Keratinocyte (primary cell): ENCODE data around the gene TXNDC12. TPM values are rescaled to one million over a fixed set of nuclear protein-coding genes. Genes with fewer than 3 reads are reported as not detected.

Experiments
- DNase-seq: peaks from one replicate; pipeline ENCODE4 v3.0.0-alpha.2; 2011; ENCODE audit warnings: low read depth, missing footprints, low spot score
- FAIRE-seq: peaks from 2 replicates; lab custom pipeline; 2011; peaks lifted over from hg19 to GRCh38; lab: Jason Lieb, UNC
- H2AFZ ChIP-seq: 2 replicates; pipeline ENCODE4 v1.6.0; 2012; ENCODE audit warnings: low read length, control low read depth, inconsistent platforms; ENCODE audit not compliant: control insufficient read depth
- H3K27ac ChIP-seq: 2 replicates; pipeline ENCODE4 v1.5.1; 2011; ENCODE audit warnings: low read length; ENCODE audit not compliant: control insufficient read depth, insufficient read depth
- H3K27me3 ChIP-seq: 3 replicates; pipeline ENCODE4 v1.6.0; 2011; ENCODE audit warnings: low read length; ENCODE audit not compliant: control insufficient read depth, insufficient read depth; ENCODE audit errors: extremely low read depth
- H3K36me3 ChIP-seq, 2 experiments: 2 replicates in 1 of 2; 3 replicates in 1 of 2; pipeline ENCODE4 v1.5.1; 2011; ENCODE audit warnings: low read length in 2 of 2, mild to moderate bottlenecking in 1 of 2; ENCODE audit not compliant: control insufficient read depth in 2 of 2, insufficient read depth in 2 of 2; ENCODE audit errors: extremely low read depth in 1 of 2
- H3K4me1 ChIP-seq: 3 replicates; pipeline ENCODE4 v1.5.1; 2011; ENCODE audit warnings: low read length; ENCODE audit not compliant: control insufficient read depth, insufficient read depth; ENCODE audit errors: extremely low read depth
- H3K4me2 ChIP-seq: 3 replicates; pipeline ENCODE4 v1.6.0; 2011; ENCODE audit warnings: low read depth, low read length; ENCODE audit not compliant: control insufficient read depth, insufficient read depth; ENCODE audit errors: extremely low read depth
- H3K4me3 ChIP-seq, 3 experiments: fragments of 200-600 bp in 1 of 3; sonication (generic) in 1 of 3; 2 replicates in 2 of 3; 3 replicates in 1 of 3; pipeline ENCODE4 v1.5.1; 2011 to 2016; ENCODE audit warnings: low read length in 3 of 3, mild to moderate bottlenecking in 3 of 3, control low read depth in 2 of 3, inconsistent platforms in 1 of 3, low read depth in 1 of 3, mixed read lengths in 1 of 3, mixed run types in 1 of 3, moderate library complexity in 1 of 3; ENCODE audit not compliant: control insufficient read depth in 2 of 3, insufficient read depth in 2 of 3; ENCODE audit errors: extremely low read depth in 1 of 3
- H3K79me2 ChIP-seq: 2 replicates; pipeline ENCODE4 v1.6.0; 2012; ENCODE audit warnings: low read length; ENCODE audit not compliant: control insufficient read depth, insufficient read depth
- H3K9ac ChIP-seq: 3 replicates; pipeline ENCODE4 v1.6.0; 2011; ENCODE audit warnings: low read length; ENCODE audit not compliant: control insufficient read depth, insufficient read depth; ENCODE audit errors: extremely low read depth
- H3K9me1 ChIP-seq: 3 replicates; pipeline ENCODE4 v1.6.0; 2011; ENCODE audit warnings: low read length; ENCODE audit not compliant: control insufficient read depth, insufficient read depth; ENCODE audit errors: extremely low read depth
- H3K9me3 ChIP-seq: 2 replicates; pipeline ENCODE4 v1.5.1; 2012; ENCODE audit warnings: low read depth, low read length; ENCODE audit not compliant: control insufficient read depth
- H4K20me1 ChIP-seq: 3 replicates; pipeline ENCODE4 v1.6.0; 2011; ENCODE audit warnings: low read length; ENCODE audit not compliant: control insufficient read depth, insufficient read depth; ENCODE audit errors: extremely low read depth
- CTCF ChIP-seq, 3 experiments: IDR thresholded peaks in 1 of 3; conservative IDR thresholded peaks in 1 of 3; optimal IDR thresholded peaks in 1 of 3; 2 replicates in 2 of 3; 3 replicates in 1 of 3; pipeline versions ENCODE3 to v1.5.1; 2011; ENCODE audit warnings: low read length in 3 of 3, mild to moderate bottlenecking in 3 of 3, moderate library complexity in 2 of 3, control low read depth in 1 of 3, inconsistent platforms in 1 of 3; ENCODE audit not compliant: insufficient read depth in 2 of 3; ENCODE audit errors: extremely low read depth in 1 of 3
- EZH2 ChIP-seq: IDR thresholded peaks from one replicate; pipeline ENCODE4 v1.6.1; 2012; ENCODE audit warnings: inconsistent platforms, mild to moderate bottlenecking, low read length, moderate library complexity
- dilution Hi-C: fragments of 300-500 bp; cut with MboI; formaldehyde crosslinking; loops from one replicate; pipeline ENCODE4 v1.7.0; 2020; ENCODE audit warnings: low sequenced_read_pairs; ENCODE audit not compliant: extremely low pct_ligation_motif_present
- polyA plus RNA-seq, 5 experiments: library from polyadenylated mRNA; depleted of rRNA in 3 of 5; stranded (reverse) in 3 of 5; stranded (forward) in 1 of 5; unstranded in 1 of 5; fragments of >200 nt; gene quantifications; 1 replicate in 1 of 5; 2 replicates in 3 of 5; 3 replicates in 1 of 5; pipeline versions ENCODE4 v1.2.1 to v1.2.3, GENCODE V29; 2011 to 2012; ENCODE audit warnings: missing spikeins in 2 of 5, low read depth in 1 of 5, low replicate concordance in 1 of 5

The TXNDC12 gene
- polyA plus RNA-seq, 1 donor (not counting 4 experiments of a cell fraction or from before 2014, with no cell fraction given) = 28.2 TPM

- Histone ChIP-seq H3K4me1 (peaks cover 20% of the 10 kb centered on the region), H3K9ac (no peak overlapping the region), H3K9me1 (no peaks in the 10 kb centered on the region), H4K20me1 (no peaks in the 10 kb centered on the region), H3K4me2 (peak overlapping the region; percentile 54), H3K27ac (peak overlapping the region; percentile 22), H3K79me2 (peaks cover 61% of the 10 kb centered on the region), H2AFZ (no peak overlapping the region), H3K27me3 (no peaks in the 10 kb centered on the region), H3K4me3 (peak overlapping the region in 1 of 3 experiments; percentile 21), H3K9me3 (no peaks in the 10 kb centered on the region), H3K36me3 (peaks cover 5 to 26% of the 10 kb centered on the region in 2 experiments)
- FAIRE-seq (peak; percentile 46), DNase-seq (no peak)
- TF ChIP-seq EZH2 (no peak), CTCF (optimal IDR thresholded peaks at IDR 0.05 in 1 of 3, IDR thresholded peaks at IDR 0.05 in 1 of 3, conservative IDR thresholded peaks at IDR 0.05 in 1 of 3; ENCODE audit: extremely low read depth in 1 of 3, insufficient read depth in 2 of 3, low read length in 3 of 3) (no peak)
- dilution Hi-C loops = no loop called here
These were observed 4.3 kb upstream of the TXNDC12 start for GRCh38 chr1:52059321-52059720.

- TF ChIP-seq CTCF (optimal IDR thresholded peaks at IDR 0.05 in 1 of 3, IDR thresholded peaks at IDR 0.05 in 1 of 3, conservative IDR thresholded peaks at IDR 0.05 in 1 of 3; ENCODE audit: extremely low read depth in 1 of 3, insufficient read depth in 2 of 3, low read length in 3 of 3) (no peak), EZH2 (no peak)
- Histone ChIP-seq H2AFZ (no peak overlapping the region), H3K27ac (peak overlapping the region; percentile 93), H3K9ac (peak overlapping the region; percentile 0), H3K4me3 (peak overlapping the region; percentile 70 to 96 (median 87)), H3K79me2 (peaks cover 63% of the 10 kb centered on the region), H3K27me3 (no peaks in the 10 kb centered on the region), H3K9me3 (no peaks in the 10 kb centered on the region), H3K36me3 (peaks cover 1 to 15% of the 10 kb centered on the region in 2 experiments), H4K20me1 (no peaks in the 10 kb centered on the region), H3K9me1 (no peaks in the 10 kb centered on the region), H3K4me2 (peak overlapping the region; percentile 83), H3K4me1 (peaks cover 27% of the 10 kb centered on the region)
- DNase-seq = no peak
- dilution Hi-C loops = no loop called here
- no peak for FAIRE-seq
These were observed 3.0 kb upstream of the TXNDC12 start for GRCh38 chr1:52057876-52058415.
